ENCODE measurements around the gene PTPRA. TPM values are rescaled to one million over a fixed set of nuclear protein-coding genes. Genes with fewer than 3 reads are reported as not detected.
A peak's percentile ranks its signal among the peaks of the same experiment; 100 is the strongest.

Gene PTPRA
- total and polyA plus RNA-seq, 2 of the 13 experiments (the other 11 are each of a cell fraction or from before 2014, with no cell fraction given) = 47.2 to 127 TPM

- TF ChIP-seq HNRNPH1 (optimal IDR thresholded peaks at IDR 0.05; ENCODE audit: low read depth, low read length) (no peak), ZNF326 (CRISPR knock-in tag; IDR thresholded peaks at IDR 0.05; ENCODE audit: borderline replicate concordance) (no peak), STAT5B (CRISPR knock-in tag; IDR thresholded peaks at IDR 0.05) (no peak), HNRNPLL (IDR thresholded peaks at IDR 0.05; ENCODE audit: low read depth, low read length, poor library complexity, severe bottlenecking) (no peak), CENPBD1 (CRISPR knock-in tag; IDR thresholded peaks at IDR 0.05; ENCODE audit: borderline replicate concordance, low read depth) (no peak; the same call in 1 of the 2 replicates), HNRNPK (IDR thresholded peaks at IDR 0.05; ENCODE audit: low read depth, low read length, poor library complexity, severe bottlenecking) (peak; percentile 68), FOXO1 (CRISPR knock-in tag; IDR thresholded peaks at IDR 0.05) (peak; percentile 66), MED13 (CRISPR knock-in tag; IDR thresholded peaks at IDR 0.05) (peak; percentile 88), ZNF782 (CRISPR knock-in tag; IDR thresholded peaks at IDR 0.05; ENCODE audit: borderline replicate concordance) (peak; percentile 96), NFKBIZ (CRISPR knock-in tag; IDR thresholded peaks at IDR 0.05) (peak; percentile 87; the same call in 1 of the 2 replicates), NBN (conservative IDR thresholded peaks at IDR 0.05) (no peak), SAFB2 (CRISPR knock-in tag; IDR thresholded peaks at IDR 0.05; ENCODE audit: borderline replicate concordance, low read depth) (peak; percentile 95), ZMAT5 (CRISPR knock-in tag; IDR thresholded peaks at IDR 0.05; ENCODE audit: borderline replicate concordance, low read depth) (no peak), SMAD3 (CRISPR knock-in tag; IDR thresholded peaks at IDR 0.05) (peak; percentile 85), MYNN (CRISPR knock-in tag; IDR thresholded peaks at IDR 0.05; ENCODE audit: low read depth) (peak; percentile 93; the same call in 1 of the 2 replicates), ZNF713 (CRISPR knock-in tag; IDR thresholded peaks at IDR 0.05) (peak; percentile 99), HES4 (CRISPR knock-in tag; IDR thresholded peaks at IDR 0.05; ENCODE audit: borderline replicate concordance) (peak; percentile 98; the same call in 1 of the 2 replicates), RCOR2 (CRISPR knock-in tag; IDR thresholded peaks at IDR 0.05) (peak; percentile 73; the same call in 1 of the 2 replicates), GABPA (IDR thresholded peaks at IDR 0.05; ENCODE audit: low read depth, low read length) (peak; percentile 95), GABPA (CRISPR knock-in tag; IDR thresholded peaks at IDR 0.05; ENCODE audit: low read depth) (peak; percentile 91)
- TF ChIP-seq, protein P1, sequence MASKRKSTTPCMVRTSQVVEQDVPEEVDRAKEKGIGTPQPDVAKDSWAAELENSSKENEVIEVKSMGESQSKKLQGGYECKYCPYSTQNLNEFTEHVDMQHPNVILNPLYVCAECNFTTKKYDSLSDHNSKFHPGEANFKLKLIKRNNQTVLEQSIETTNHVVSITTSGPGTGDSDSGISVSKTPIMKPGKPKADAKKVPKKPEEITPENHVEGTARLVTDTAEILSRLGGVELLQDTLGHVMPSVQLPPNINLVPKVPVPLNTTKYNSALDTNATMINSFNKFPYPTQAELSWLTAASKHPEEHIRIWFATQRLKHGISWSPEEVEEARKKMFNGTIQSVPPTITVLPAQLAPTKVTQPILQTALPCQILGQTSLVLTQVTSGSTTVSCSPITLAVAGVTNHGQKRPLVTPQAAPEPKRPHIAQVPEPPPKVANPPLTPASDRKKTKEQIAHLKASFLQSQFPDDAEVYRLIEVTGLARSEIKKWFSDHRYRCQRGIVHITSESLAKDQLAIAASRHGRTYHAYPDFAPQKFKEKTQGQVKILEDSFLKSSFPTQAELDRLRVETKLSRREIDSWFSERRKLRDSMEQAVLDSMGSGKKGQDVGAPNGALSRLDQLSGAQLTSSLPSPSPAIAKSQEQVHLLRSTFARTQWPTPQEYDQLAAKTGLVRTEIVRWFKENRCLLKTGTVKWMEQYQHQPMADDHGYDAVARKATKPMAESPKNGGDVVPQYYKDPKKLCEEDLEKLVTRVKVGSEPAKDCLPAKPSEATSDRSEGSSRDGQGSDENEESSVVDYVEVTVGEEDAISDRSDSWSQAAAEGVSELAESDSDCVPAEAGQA (IDR thresholded peaks at IDR 0.05; ENCODE audit: low read depth) = peak; percentile 98
- TF ChIP-seq, protein P1 (CRISPR knock-in tag; IDR thresholded peaks at IDR 0.05; ENCODE audit: borderline replicate concordance) = peak; percentile 96; the same call in 1 of the 2 replicates
- TF ChIP-seq, protein P2, sequence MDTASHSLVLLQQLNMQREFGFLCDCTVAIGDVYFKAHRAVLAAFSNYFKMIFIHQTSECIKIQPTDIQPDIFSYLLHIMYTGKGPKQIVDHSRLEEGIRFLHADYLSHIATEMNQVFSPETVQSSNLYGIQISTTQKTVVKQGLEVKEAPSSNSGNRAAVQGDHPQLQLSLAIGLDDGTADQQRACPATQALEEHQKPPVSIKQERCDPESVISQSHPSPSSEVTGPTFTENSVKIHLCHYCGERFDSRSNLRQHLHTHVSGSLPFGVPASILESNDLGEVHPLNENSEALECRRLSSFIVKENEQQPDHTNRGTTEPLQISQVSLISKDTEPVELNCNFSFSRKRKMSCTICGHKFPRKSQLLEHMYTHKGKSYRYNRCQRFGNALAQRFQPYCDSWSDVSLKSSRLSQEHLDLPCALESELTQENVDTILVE (CRISPR knock-in tag; IDR thresholded peaks at IDR 0.05) = peak; percentile 69
Measured at GRCh38 chr20:2840138-2840966, 32.9 kb upstream of the PTPRA start, which contains the start of the genes PCED1A and VPS16 (continued).
